GM19452 (cell line): ENCODE measurements around the gene DDX25.
"Not testable (repeated sequence)": the region's sequence is repeated elsewhere in the genome, so short reads cannot be mapped to it uniquely, and the experiment has no call there.

Experiments used
- ATAC-seq: cut with Tn5 transposase; IDR thresholded peaks from one replicate; pipeline ENCODE4 v1.9.1; 2021; ENCODE audit not compliant: unreplicated experiment

Gene DDX25

GRCh38 chr11:125903711-125904659, at the start of gene DDX25:
Gene DDX25 (plus strand): TSS chr11:125904508. CDS start chr11:125904518, 10 bp downstream.
- ATAC-seq, result no peak

GRCh38 chr11:125857670-125858069, 46.6 kb upstream of the DDX25 start:
- ATAC-seq, result not testable (repeated sequence)

GRCh38 chr11:125862786-125863185, 41.5 kb upstream of the DDX25 start:
- not testable (repeated sequence) for ATAC-seq

- ATAC-seq, result not testable (repeated sequence)
Measured at GRCh38 chr11:125865354-125865753, 39.0 kb upstream of the DDX25 start.

- ATAC-seq, result no peak
Measured at GRCh38 chr11:125869521-125869920, 34.8 kb upstream of the DDX25 start.

- ATAC-seq, result no peak
Measured at GRCh38 chr11:125871391-125872137, 32.7 kb upstream of the DDX25 start.

GRCh38 chr11:125872138-125872491, 32.2 kb upstream of the DDX25 start:
- no peak for ATAC-seq

- ATAC-seq, result no peak
Measured at GRCh38 chr11:125873881-125874555, 30.3 kb upstream of the DDX25 start.

GRCh38 chr11:125874556-125875124, 29.7 kb upstream of the DDX25 start:
- ATAC-seq, result peak; percentile 83

- ATAC-seq, result no peak
Measured at GRCh38 chr11:125881291-125881690, 23.0 kb upstream of the DDX25 start.

GRCh38 chr11:125883375-125883774, 20.9 kb upstream of the DDX25 start:
- no peak for ATAC-seq

- ATAC-seq, result peak; percentile 28
Measured at GRCh38 chr11:125886997-125887372, 17.3 kb upstream of the DDX25 start.

- ATAC-seq, result peak; percentile 85
Measured at GRCh38 chr11:125887373-125888324, 16.7 kb upstream of the DDX25 start, which contains the start of gene HYLS1. Gene HYLS1 (plus strand): TSS chr11:125887668. CDS start chr11:125899369, 11,701 bp downstream.

- ATAC-seq, result no peak
Measured at GRCh38 chr11:125890447-125891100, 13.7 kb upstream of the DDX25 start.

- ATAC-seq, result no peak
Measured at GRCh38 chr11:125892071-125892470, 12.2 kb upstream of the DDX25 start.

GRCh38 chr11:125892994-125893393, 11.3 kb upstream of the DDX25 start:
- no peak for ATAC-seq

GRCh38 chr11:125901872-125902271, 2.4 kb upstream of the DDX25 start:
- ATAC-seq, result no peak

- ATAC-seq, result no peak
Measured at GRCh38 chr11:125902277-125902926, 1.9 kb upstream of the DDX25 start.
